ENCODE results near the gene MCTP1. TPM values are rescaled to one million over a fixed set of nuclear protein-coding genes. Genes with fewer than 3 reads are reported as not detected.

The MCTP1 gene
- total RNA-seq, 1 experiment from 2014 or later, result 2.5 TPM

DNA sequence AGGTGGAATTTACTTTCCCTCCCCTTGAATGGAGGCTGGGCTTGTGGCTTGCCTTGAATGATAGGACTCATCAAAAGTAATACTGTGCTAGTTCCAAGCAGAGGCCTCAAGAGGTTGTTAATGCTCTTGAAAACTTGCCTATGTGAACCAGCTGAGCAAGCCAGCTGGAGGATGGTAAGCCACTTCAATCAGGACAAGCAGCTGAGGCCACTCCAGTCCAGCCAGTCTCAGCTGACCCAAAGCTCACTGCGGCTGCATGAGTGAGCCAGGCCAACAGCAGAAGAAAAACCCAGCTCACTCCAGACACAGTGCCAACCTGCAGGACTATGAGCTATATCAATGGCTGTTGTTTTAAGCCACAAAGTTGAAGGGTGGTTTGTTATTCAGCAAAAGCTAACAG is 182.8 kb downstream of the MCTP1 start:
- Histone ChIP-seq H3K79me2 (ENCODE audit: insufficient read depth, low read length) (no peaks in the 10 kb centered on the region), H3K4me1 (ENCODE audit: insufficient read depth, low read length) (no peaks in the 10 kb centered on the region; the same call in 1 of the 2 replicates), H2BK120ac (ENCODE audit: low read depth, low read length, poor library complexity, severe bottlenecking) (no peak overlapping the region), H3K4me2 (ENCODE audit: insufficient read depth, insufficient read length, low read length) (no peak overlapping the region), H3K79me1 (ENCODE audit: insufficient read depth, low read depth, low read length, poor library complexity, severe bottlenecking) (no peaks in the 10 kb centered on the region), H3K27me3 (ENCODE audit: insufficient read depth, low read length) (no peaks in the 10 kb centered on the region), H4K91ac (ENCODE audit: insufficient read length, low read depth, low read length) (no peak overlapping the region), H3T11ph (ENCODE audit: low read length) (no peak overlapping the region), H3K9me3 (ENCODE audit: control insufficient read depth, low read depth, low read length) (no peaks in the 10 kb centered on the region), H3K56ac (ENCODE audit: insufficient read length, low read depth, low read length) (no peak overlapping the region), H3K23ac (ENCODE audit: insufficient read length, low read depth, low read length) (no peak overlapping the region), H2AFZ (ENCODE audit: low read length) (no peak overlapping the region), H3K9ac (ENCODE audit: extremely low read depth, insufficient read length, low read length) (no peak overlapping the region), H2AK5ac (ENCODE audit: insufficient read length, low read length) (no peak overlapping the region), H2BK12ac (ENCODE audit: insufficient read length, low read depth, low read length) (no peak overlapping the region), H3K23me2 (ENCODE audit: insufficient read length, low read depth, low read length, poor library complexity, severe bottlenecking) (no peaks in the 10 kb centered on the region), H4K20me1 (ENCODE audit: control insufficient read depth, insufficient read depth, insufficient read length) (no peaks in the 10 kb centered on the region), H3K4ac (ENCODE audit: low read depth, low read length) (no peak overlapping the region), H4K5ac (ENCODE audit: insufficient read length, low read depth, low read length) (no peak overlapping the region), H2BK20ac (ENCODE audit: low read depth, low read length, poor library complexity, severe bottlenecking) (no peak overlapping the region), H3K18ac (ENCODE audit: insufficient read length, low read depth, low read length) (no peak overlapping the region), H2BK15ac (ENCODE audit: low read depth, low read length) (no peak overlapping the region), H3K14ac (ENCODE audit: insufficient read depth, low read length) (no peak overlapping the region), H2BK5ac (ENCODE audit: insufficient read length, low read length) (no peak overlapping the region), H3K27ac (ENCODE audit: insufficient read length, low read depth, low read length) (no peak overlapping the region), H4K8ac (replicated peaks; ENCODE audit: insufficient read length, low read depth, low read length) (no peak overlapping the region)
- TF ChIP-seq, protein P1, sequence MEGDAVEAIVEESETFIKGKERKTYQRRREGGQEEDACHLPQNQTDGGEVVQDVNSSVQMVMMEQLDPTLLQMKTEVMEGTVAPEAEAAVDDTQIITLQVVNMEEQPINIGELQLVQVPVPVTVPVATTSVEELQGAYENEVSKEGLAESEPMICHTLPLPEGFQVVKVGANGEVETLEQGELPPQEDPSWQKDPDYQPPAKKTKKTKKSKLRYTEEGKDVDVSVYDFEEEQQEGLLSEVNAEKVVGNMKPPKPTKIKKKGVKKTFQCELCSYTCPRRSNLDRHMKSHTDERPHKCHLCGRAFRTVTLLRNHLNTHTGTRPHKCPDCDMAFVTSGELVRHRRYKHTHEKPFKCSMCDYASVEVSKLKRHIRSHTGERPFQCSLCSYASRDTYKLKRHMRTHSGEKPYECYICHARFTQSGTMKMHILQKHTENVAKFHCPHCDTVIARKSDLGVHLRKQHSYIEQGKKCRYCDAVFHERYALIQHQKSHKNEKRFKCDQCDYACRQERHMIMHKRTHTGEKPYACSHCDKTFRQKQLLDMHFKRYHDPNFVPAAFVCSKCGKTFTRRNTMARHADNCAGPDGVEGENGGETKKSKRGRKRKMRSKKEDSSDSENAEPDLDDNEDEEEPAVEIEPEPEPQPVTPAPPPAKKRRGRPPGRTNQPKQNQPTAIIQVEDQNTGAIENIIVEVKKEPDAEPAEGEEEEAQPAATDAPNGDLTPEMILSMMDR (conservative IDR thresholded peaks at IDR 0.05), result no peak
- Mint-ChIP-seq H3K4me3 (no peak overlapping the region), H3K4me1 (no peaks in the 10 kb centered on the region), H3K27ac (no peak overlapping the region; a peak in 1 of 7 replicates), H3K36me3 (ENCODE audit: insufficient read depth in 1 of 3, low read depth in 3 of 3) (no peaks in the 10 kb centered on the region), H3K9me3 (no peaks in the 10 kb centered on the region), H3K27me3 (ENCODE audit: low read depth) (no peaks in the 10 kb centered on the region; the same call in 1 of the 2 replicates)
- no peak for DNase-seq
- no CpG with 5 or more reads among the region's 1 CpG for WGBS (ENCODE audit: extremely low coverage, insufficient read length, low lambda C conversion rate)

Measured in H9 (cell line).